Smooth muscle cell (in vitro differentiated cells): ENCODE data around the gene DLG2. TPM values are rescaled to one million over a fixed set of nuclear protein-coding genes. Genes with fewer than 3 reads are reported as not detected.

ENCODE experiments used
- DNase-seq: peaks from one replicate; lab custom pipeline; 2025; ENCODE audit not compliant: unreplicated experiment; lab: John Stamatoyannopoulos, UW
- H2AFZ ChIP-seq: fragments of 200-600 bp; sonication (generic); 2 replicates; pipeline ENCODE4 v1.6.0; 2016; ENCODE audit warnings: antibody characterized with exemption, low read depth, mild to moderate bottlenecking
- H3F3A ChIP-seq: fragments of 200-600 bp; sonication (generic); 2 replicates; pipeline ENCODE4 v1.6.0; 2017; ENCODE audit warnings: antibody characterized with exemption, low read depth
- H3K27ac ChIP-seq: fragments of 200-600 bp; sonication (generic); 2 replicates; pipeline ENCODE4 v1.5.1; 2016; ENCODE audit warnings: low read depth, mild to moderate bottlenecking
- H3K27me3 ChIP-seq: fragments of 200-600 bp; sonication (generic); 2 replicates; pipeline ENCODE4 v1.6.1; 2016; ENCODE audit warnings: low read depth, mild to moderate bottlenecking
- H3K36me3 ChIP-seq: fragments of 200-600 bp; sonication (generic); 2 replicates; pipeline ENCODE4 v1.5.1; 2016; ENCODE audit warnings: low read depth
- H3K4me1 ChIP-seq: fragments of 200-600 bp; sonication (generic); 2 replicates; pipeline ENCODE4 v1.5.1; 2016; ENCODE audit warnings: low read depth
- H3K4me2 ChIP-seq: fragments of 200-600 bp; sonication (generic); 2 replicates; pipeline ENCODE4 v1.6.0; 2016; ENCODE audit warnings: mild to moderate bottlenecking
- H3K4me3 ChIP-seq: fragments of 200-600 bp; sonication (generic); 2 replicates; pipeline ENCODE4 v1.5.1; 2016; ENCODE audit warnings: mild to moderate bottlenecking
- H3K79me2 ChIP-seq: fragments of 200-600 bp; sonication (generic); 2 replicates; pipeline ENCODE4 v1.6.0; 2016; ENCODE audit warnings: low read depth, mild to moderate bottlenecking
- H3K9ac ChIP-seq: fragments of 200-600 bp; sonication (generic); 2 replicates; pipeline ENCODE4 v1.6.0; 2016; ENCODE audit warnings: low read depth
- H3K9me3 ChIP-seq: fragments of 200-600 bp; sonication (generic); replicated peaks from 2 replicates; pipeline ENCODE4 v1.5.1; 2016; ENCODE audit warnings: low read depth
- H4K20me1 ChIP-seq: fragments of 200-600 bp; sonication (generic); 2 replicates; pipeline ENCODE4 v1.6.0; 2016; ENCODE audit warnings: low read depth
- CTCF ChIP-seq: fragments of 200-600 bp; sonication (generic); IDR thresholded peaks from 2 replicates; pipeline ENCODE4 v1.5.1; 2017; ENCODE audit warnings: borderline replicate concordance, mild to moderate bottlenecking, antibody characterized with exemption; ENCODE audit not compliant: insufficient read depth, poor library complexity, severe bottlenecking
- WGBS: methylation state at CpG from one replicate; pipeline ENCODE4 v1.1.7; 2016; ENCODE audit warnings: low lambda C conversion rate; 5-methylcytosine and 5-hydroxymethylcytosine counted together
- polyA plus RNA-seq: library from polyadenylated mRNA; unstranded; fragments of >200 nt; fragmentation: Nextera tagmentation; extraction: Ambion mirVana; gene quantifications from 2 replicates; pipeline ENCODE4 v1.2.1, GENCODE V29; 2016
- total RNA-seq: library from RNA; depleted of rRNA; stranded (reverse); fragments of >200 nt; gene quantifications from 2 replicates; pipeline ENCODE4 v1.2.3, GENCODE V29; 2014

DLG2 gene
- total and polyA plus RNA-seq, 2 experiments from 2014 or later, result 0.74 to 1.1 TPM

GRCh38 chr11:83954780-83955179 lies 1672.4 kb downstream of the DLG2 start:
- Histone ChIP-seq H3K79me2 (no peaks in the 10 kb centered on the region), H2AFZ (no peak overlapping the region), H3K9me3 (no peaks in the 10 kb centered on the region), H3K36me3 (no peaks in the 10 kb centered on the region), H3K4me2 (no peak overlapping the region), H3K4me3 (no peak overlapping the region), H3K9ac (no peak overlapping the region), H3F3A (no peaks in the 10 kb centered on the region), H4K20me1 (no peaks in the 10 kb centered on the region), H3K4me1 (peaks cover 3% of the 10 kb centered on the region), H3K27ac (no peak overlapping the region), H3K27me3 (no peaks in the 10 kb centered on the region)
- no peak for TF ChIP-seq CTCF
- no peak for DNase-seq
- 94% methylated on average over 4 of the region's 4 CpGs for WGBS

GRCh38 chr11:83951521-83951920 lies 1675.6 kb downstream of the DLG2 start:
- no peak for DNase-seq
- Histone ChIP-seq H3F3A (no peaks in the 10 kb centered on the region), H3K4me3 (no peak overlapping the region), H3K9ac (no peak overlapping the region), H3K9me3 (no peaks in the 10 kb centered on the region), H4K20me1 (no peaks in the 10 kb centered on the region), H3K4me1 (peaks cover 3% of the 10 kb centered on the region), H3K27me3 (no peaks in the 10 kb centered on the region), H3K4me2 (peak overlapping the region; percentile 21), H3K27ac (no peak overlapping the region), H3K36me3 (no peaks in the 10 kb centered on the region), H3K79me2 (no peaks in the 10 kb centered on the region), H2AFZ (peak overlapping the region; percentile 39)
- WGBS, result 26% methylated on average over 1 of the region's 1 CpG
- TF ChIP-seq CTCF, result no peak

GRCh38 chr11:83948200-83948599 lies 1678.9 kb downstream of the DLG2 start:
- no peak for DNase-seq
- TF ChIP-seq CTCF, result no peak
- no peaks in the 10 kb centered on the region for H3F3A ChIP-seq
- H3K27ac ChIP-seq, result no peak overlapping the region
- H3K79me2 ChIP-seq, result no peaks in the 10 kb centered on the region
- no peak overlapping the region for H3K4me2 ChIP-seq
- H2AFZ ChIP-seq, result no peak overlapping the region
- H3K9ac ChIP-seq, result no peak overlapping the region
- H3K9me3 ChIP-seq, result no peaks in the 10 kb centered on the region
- no peaks in the 10 kb centered on the region for H4K20me1 ChIP-seq
- no peak overlapping the region for H3K4me3 ChIP-seq
- no peaks in the 10 kb centered on the region for H3K36me3 ChIP-seq
- H3K4me1 ChIP-seq, result peaks cover 3% of the 10 kb centered on the region
- H3K27me3 ChIP-seq, result no peaks in the 10 kb centered on the region

GRCh38 chr11:83945976-83946375 lies 1681.2 kb downstream of the DLG2 start:
- H3K4me3 ChIP-seq, result no peak overlapping the region
- 93% methylated on average over 7 of the region's 7 CpGs for WGBS
- H3K79me2 ChIP-seq, result no peaks in the 10 kb centered on the region
- H3K36me3 ChIP-seq, result no peaks in the 10 kb centered on the region
- no peak overlapping the region for H2AFZ ChIP-seq
- DNase-seq, result no peak
- H3K4me1 ChIP-seq, result peaks cover under 1% of the 10 kb centered on the region
- H3K9me3 ChIP-seq, result no peaks in the 10 kb centered on the region
- H3K4me2 ChIP-seq, result no peak overlapping the region
- H4K20me1 ChIP-seq, result no peaks in the 10 kb centered on the region
- no peaks in the 10 kb centered on the region for H3K27me3 ChIP-seq
- no peak overlapping the region for H3K27ac ChIP-seq
- TF ChIP-seq CTCF, result no peak
- no peak overlapping the region for H3K9ac ChIP-seq
- H3F3A ChIP-seq, result no peaks in the 10 kb centered on the region
